Measurements from ENCODE around the gene TBX1.

Gene TBX1

GRCh38 chr22:19802894-19803735, 42.5 kb downstream of the TBX1 start:
- no peak for DNase-seq

GRCh38 chr22:19803736-19804267, 43.2 kb downstream of the TBX1 start:
- DNase-seq, result no peak

- no peak for DNase-seq
Observed at GRCh38 chr22:19805821-19806212, 45.2 kb downstream of the TBX1 start.

DNA sequence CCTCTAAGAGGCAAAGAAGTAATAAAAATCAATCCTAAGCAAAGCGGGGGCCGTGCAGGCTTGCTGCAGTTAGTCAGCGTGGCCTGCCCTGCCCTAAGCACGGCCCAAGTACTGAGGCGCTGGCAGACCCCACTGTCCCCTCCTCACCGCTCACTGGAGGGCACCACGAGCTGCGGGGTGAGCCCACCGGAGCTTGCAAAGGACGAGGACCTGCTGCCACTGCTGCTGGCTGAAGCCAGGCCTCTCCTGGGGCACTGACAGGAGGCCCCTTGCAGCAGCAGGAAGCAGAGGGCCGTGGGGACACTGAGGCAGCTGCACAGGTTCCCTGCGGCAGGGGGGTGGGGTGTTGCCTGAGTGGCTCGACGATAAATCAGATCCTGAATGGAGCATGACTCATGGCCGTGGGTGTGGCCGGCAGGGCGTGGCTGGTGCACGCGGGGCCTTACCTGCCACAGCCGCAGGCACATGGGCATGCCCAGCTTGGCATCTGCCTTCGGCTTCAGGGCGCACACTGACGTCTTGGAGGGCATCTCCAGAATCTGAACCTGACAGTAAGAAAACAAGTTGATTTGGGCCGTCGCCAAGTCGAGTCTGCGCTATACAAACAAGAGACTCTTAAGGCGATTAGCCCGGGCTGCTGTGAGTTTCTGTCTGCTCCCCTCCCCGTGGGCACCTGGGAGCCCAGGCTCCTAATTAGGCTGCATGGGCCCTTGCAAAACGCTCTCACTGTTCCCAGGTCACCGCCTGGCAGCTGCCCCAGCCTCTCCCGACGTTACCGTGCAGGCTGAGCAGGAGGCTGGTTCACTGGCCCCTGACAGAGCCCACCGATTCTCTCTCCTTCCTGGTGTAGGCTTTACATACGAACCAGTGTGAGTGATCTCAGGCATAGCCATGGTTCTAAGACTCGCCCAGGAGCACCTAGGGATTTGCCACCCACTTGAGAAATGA, 45.9 kb downstream of the TBX1 start:
- no peak for DNase-seq

DNA sequence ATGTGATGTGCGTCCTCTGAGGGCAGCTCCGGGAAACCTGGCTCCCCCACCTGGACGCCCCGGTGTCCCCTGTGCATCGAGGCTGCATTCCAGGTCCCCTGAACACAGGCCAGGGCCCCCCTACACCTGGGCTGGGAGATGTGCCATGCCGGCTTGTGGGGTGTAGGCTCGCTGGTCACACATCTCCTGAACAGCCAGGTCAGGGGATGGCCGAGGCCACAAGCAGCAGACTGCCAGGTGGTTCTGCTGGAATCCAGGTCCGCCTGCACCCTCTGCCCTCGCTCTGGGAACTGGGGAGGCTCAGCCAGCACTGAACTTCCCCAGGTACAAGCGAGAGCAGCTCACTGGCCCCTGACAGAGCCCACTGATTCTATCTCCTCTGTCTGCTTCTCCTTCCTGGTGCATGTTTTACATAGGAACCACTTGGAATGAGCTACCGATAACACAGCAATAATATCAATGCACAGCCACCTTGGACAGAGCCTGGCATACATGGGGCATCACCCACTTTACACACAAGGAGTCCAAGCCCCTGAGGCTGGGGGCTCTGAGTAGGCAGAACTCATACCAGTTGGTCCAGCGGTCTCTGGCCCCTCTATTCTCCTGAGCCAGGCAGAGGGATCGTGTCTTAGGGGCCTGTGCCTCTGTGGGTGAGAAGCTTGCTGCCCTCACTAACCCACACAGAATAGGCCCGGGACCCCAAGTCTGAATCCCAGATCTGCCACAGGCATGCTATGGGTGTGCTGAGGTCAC, 46.8 kb downstream of the TBX1 start:
- no peak for DNase-seq

- no peak for DNase-seq
Observed at GRCh38 chr22:19807914-19808872, 47.6 kb downstream of the TBX1 start.

- no peak for DNase-seq
Observed at GRCh38 chr22:19808873-19809478, 48.4 kb downstream of the TBX1 start.

GRCh38 chr22:19809741-19810140, 49.2 kb downstream of the TBX1 start:
- no peak for DNase-seq

- DNase-seq, result no peak
Observed at GRCh38 chr22:19810381-19811201, 50.0 kb downstream of the TBX1 start.

GRCh38 chr22:19811211-19811621, 50.6 kb downstream of the TBX1 start:
- DNase-seq, result no peak

DNA sequence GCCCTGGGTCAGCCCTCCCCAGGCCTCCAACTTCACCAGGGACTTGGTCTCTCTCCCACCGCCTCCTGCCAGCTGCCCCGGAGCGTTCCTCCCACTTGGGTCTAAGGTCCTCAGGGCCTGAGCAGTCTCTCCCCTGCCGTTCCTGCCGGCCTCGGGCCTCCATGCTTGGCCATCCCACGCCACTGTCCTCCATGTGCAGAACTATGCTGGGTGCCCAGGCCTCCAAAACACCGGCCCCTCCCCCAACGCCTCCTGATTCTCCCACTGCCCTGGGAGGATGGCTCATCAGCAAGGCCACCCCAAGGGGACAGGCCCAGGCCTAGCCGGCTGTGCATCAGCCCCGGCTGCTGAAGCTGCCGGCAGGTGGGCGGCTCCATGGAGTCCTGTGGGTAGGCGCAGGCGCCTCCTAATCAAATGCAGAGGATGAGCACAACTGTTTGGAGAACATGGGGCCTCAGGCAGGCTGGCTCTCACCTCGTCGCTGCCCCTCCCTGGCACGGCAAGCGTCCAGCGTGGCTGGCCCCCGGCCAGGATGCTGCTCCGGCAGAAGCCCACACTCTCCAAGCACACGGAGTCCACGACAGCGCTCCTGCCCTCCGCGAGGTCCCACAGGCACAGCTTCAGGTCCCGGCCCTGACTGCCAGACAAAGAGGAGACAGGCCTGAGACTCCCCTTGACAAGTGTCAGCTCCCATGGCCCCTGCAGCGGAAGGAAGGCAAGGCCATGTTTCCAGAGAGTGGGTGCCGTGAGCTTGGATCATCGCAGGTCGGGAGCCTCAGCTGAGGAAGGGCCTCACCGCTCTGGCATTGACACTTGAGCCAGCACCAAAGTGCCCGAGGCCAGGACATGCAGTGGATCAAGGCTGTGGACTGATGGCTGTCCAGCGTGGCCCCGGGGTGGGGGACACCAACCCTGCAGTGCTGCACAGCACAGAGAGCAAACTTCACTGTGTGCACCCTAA, 51.5 kb downstream of the TBX1 start:
- no peak for DNase-seq

DNA sequence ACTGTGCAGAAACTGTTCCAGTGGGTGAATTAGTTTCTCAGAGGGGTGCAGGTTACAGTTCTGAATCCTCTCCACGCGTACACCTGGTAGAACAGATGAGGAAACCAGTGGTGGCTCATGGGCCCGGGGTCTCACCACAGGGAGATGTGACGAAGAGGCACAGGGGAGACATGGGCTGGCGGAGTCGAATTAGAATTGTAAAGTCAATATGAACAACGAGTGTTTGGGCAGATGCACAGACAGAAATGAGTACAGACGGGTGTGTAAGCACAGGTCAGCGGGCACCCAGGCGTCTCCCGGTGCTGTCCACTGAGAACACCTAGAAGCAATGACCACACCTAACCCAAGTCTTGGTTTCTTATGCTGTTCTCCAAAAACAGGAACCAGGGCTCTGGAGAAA, 52.3 kb downstream of the TBX1 start:
- no peak for DNase-seq

DNA sequence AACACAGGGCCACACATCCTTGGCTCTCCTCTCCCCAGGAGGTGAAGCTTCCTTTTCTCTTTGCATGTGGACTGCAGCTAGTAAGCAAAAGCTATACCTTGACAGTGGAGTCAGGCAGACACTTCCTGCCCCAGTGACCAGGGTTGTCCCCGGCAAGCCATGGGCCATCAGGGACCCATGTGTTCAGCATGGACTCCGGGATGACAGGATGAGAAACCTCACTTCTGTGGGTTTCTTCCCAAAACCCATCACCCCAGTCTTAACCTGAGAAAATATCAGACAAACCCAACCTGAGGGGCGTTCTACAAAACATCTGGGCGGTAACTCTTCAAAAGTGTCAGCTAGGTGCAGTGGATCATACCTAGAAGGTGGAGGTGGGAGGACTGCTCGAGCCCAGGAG, 53.9 kb downstream of the TBX1 start:
- no peak for DNase-seq

- no peak for DNase-seq
Observed at GRCh38 chr22:19815093-19815822, 54.7 kb downstream of the TBX1 start.

DNA sequence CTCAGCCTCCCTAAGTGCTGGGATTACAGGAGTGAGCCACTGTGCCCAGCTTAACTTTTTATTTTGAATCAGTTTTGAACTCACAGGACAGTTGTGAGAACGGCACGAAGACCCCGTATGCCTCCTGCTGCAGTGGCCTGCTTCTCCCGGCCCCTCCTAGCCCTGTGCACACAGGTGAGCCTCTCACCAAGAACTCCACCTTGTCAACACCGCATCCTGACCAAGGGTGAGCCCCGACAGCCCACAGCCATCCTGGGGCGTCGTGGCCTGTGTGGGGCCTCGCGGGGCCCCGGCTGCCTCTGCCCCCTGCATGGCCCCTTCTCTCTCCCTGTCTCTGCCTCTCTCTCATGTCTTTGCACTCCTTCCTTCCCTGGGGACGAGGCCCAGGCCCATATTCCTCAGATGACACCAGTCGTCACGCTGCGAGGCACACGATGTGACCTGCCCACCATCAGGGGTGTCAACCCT, 55.3 kb downstream of the TBX1 start:
- DNase-seq, result no peak

DNA sequence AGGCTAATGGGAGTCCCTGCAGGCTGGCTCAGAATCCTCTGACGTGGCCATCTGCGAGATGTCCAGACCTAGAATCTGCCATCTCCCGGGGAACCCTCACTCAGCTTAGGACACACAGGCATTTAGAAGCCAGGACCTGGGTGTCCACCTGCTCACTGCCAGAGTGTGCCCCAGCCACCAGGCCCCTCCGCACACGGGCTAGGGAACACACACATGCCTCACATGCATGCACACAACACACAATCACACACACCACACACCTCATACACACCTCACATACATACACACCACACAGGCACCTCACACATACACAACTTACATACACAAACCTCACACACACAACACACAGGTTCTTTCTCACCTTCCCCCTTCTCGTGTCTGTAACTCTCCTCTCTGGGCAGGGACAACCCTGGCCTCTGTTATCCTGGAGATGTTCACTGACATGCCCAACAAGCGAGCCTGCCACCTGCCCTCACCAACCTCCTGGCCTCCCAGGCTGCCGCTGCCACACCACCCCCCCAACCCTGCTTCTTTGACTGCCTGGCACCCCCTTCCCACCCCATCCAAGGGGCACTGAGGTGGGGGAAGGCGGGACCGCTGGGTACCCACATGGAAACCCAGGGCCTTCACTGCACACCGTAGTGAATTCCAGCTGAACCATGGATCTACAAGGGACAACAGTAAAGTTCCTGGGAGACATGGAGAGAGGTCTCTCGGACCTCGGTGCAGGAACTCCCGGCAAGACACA, 56.0 kb downstream of the TBX1 start:
- no peak for DNase-seq
